H9 (cell line): ENCODE measurements around the gene MAPK14. TPM values are rescaled to one million over a fixed set of nuclear protein-coding genes. Genes with fewer than 3 reads are reported as not detected.

ENCODE experiments used
- DNase-seq: peaks from one replicate; pipeline ENCODE4 v3.0.0-alpha.2; 2017
- H2AFZ ChIP-seq: one replicate; pipeline ENCODE4 v1.6.1; 2013; ENCODE audit warnings: mild to moderate bottlenecking, low read length, control low read depth, moderate library complexity
- H2AK5ac ChIP-seq: 2 replicates; pipeline ENCODE4 v1.6.1; 2013; ENCODE audit warnings: low read length, control low read depth, mixed read lengths; ENCODE audit not compliant: insufficient read length
- H2BK120ac ChIP-seq: one replicate; pipeline ENCODE4 v1.6.1; 2013; ENCODE audit warnings: low read depth, mild to moderate bottlenecking, low read length, control low read depth, inconsistent platforms; ENCODE audit not compliant: poor library complexity, severe bottlenecking
- H2BK12ac ChIP-seq: 2 replicates; pipeline ENCODE4 v1.6.1; 2013; ENCODE audit warnings: low read length, control low read depth, mixed read lengths, low read depth; ENCODE audit not compliant: insufficient read length
- H2BK15ac ChIP-seq: 2 replicates; pipeline ENCODE4 v1.6.1; 2013; ENCODE audit warnings: low read depth, low read length, control low read depth
- H2BK20ac ChIP-seq: one replicate; pipeline ENCODE4 v1.6.1; 2013; ENCODE audit warnings: low read depth, mild to moderate bottlenecking, low read length, control low read depth, inconsistent platforms; ENCODE audit not compliant: poor library complexity, severe bottlenecking
- H2BK5ac ChIP-seq: 2 replicates; pipeline ENCODE4 v1.6.1; 2013; ENCODE audit warnings: low read length, control low read depth, mixed read lengths; ENCODE audit not compliant: insufficient read length
- H3K14ac ChIP-seq: 2 replicates; pipeline ENCODE4 v1.6.1; 2013; ENCODE audit warnings: low read length, control low read depth; ENCODE audit not compliant: insufficient read depth
- H3K18ac ChIP-seq: 2 replicates; pipeline ENCODE4 v1.6.1; 2013; ENCODE audit warnings: low read depth, mild to moderate bottlenecking, mixed read lengths, low read length, control low read depth; ENCODE audit not compliant: insufficient read length
- H3K23ac ChIP-seq: 2 replicates; pipeline ENCODE4 v1.6.1; 2013; ENCODE audit warnings: low read length, control low read depth, mixed read lengths, low read depth; ENCODE audit not compliant: insufficient read length
- H3K23me2 ChIP-seq: 2 replicates; pipeline ENCODE4 v1.6.1; 2013; ENCODE audit warnings: low read depth, mild to moderate bottlenecking, mixed read lengths, low read length, control low read depth; ENCODE audit not compliant: insufficient read length, poor library complexity, severe bottlenecking
- H3K27ac ChIP-seq: 2 replicates; pipeline ENCODE4 v1.5.1; 2013; ENCODE audit warnings: low read length, control low read depth, mixed read lengths, low read depth; ENCODE audit not compliant: insufficient read length
- H3K27me3 ChIP-seq: 2 replicates; pipeline ENCODE4 v1.6.1; 2013; ENCODE audit warnings: low read length, control low read depth, inconsistent platforms; ENCODE audit not compliant: insufficient read depth
- H3K4ac ChIP-seq: 2 replicates; pipeline ENCODE4 v1.6.1; 2013; ENCODE audit warnings: low read depth, mild to moderate bottlenecking, control low read depth, inconsistent platforms, low read length, moderate library complexity
- H3K4me1 ChIP-seq: 2 replicates; pipeline ENCODE4 v1.6.1; 2013; ENCODE audit warnings: low read length, control low read depth, inconsistent platforms; ENCODE audit not compliant: insufficient read depth
- H3K4me2 ChIP-seq: 2 replicates; pipeline ENCODE4 v1.6.1; 2013; ENCODE audit warnings: low read length, control low read depth, mixed read lengths; ENCODE audit not compliant: insufficient read length, insufficient read depth
- H3K56ac ChIP-seq: 2 replicates; pipeline ENCODE4 v1.6.1; 2013; ENCODE audit warnings: low read depth, mild to moderate bottlenecking, mixed read lengths, low read length, control low read depth; ENCODE audit not compliant: insufficient read length
- H3K79me1 ChIP-seq: 2 replicates; pipeline ENCODE4 v1.6.1; 2013; ENCODE audit warnings: low read depth, mild to moderate bottlenecking, moderate library complexity, low read length, control low read depth, inconsistent platforms; ENCODE audit not compliant: insufficient read depth, poor library complexity, severe bottlenecking
- H3K79me2 ChIP-seq: 2 replicates; pipeline ENCODE4 v1.6.1; 2013; ENCODE audit warnings: low read length, control low read depth, inconsistent platforms; ENCODE audit not compliant: insufficient read depth
- H3K9ac ChIP-seq: 2 replicates; pipeline ENCODE4 v1.6.1; 2013; ENCODE audit warnings: low read length, control low read depth, mixed read lengths; ENCODE audit not compliant: insufficient read length; ENCODE audit errors: extremely low read depth
- H3K9me3 ChIP-seq: one replicate; pipeline ENCODE4 v1.6.1; 2013; ENCODE audit warnings: low read depth, low read length, inconsistent platforms; ENCODE audit not compliant: control insufficient read depth
- H3T11ph ChIP-seq: one replicate; pipeline ENCODE4 v1.6.1; 2013; ENCODE audit warnings: mild to moderate bottlenecking, low read length, control low read depth, inconsistent platforms
- H4K20me1 ChIP-seq: one replicate; pipeline ENCODE4 v1.6.1; 2013; ENCODE audit not compliant: control insufficient read depth, insufficient read length, insufficient read depth
- H4K5ac ChIP-seq: 2 replicates; pipeline ENCODE4 v1.6.1; 2013; ENCODE audit warnings: low read depth, mild to moderate bottlenecking, mixed read lengths, low read length, control low read depth; ENCODE audit not compliant: insufficient read length
- H4K8ac ChIP-seq: replicated peaks from 2 replicates; pipeline ENCODE4 v1.6.1; 2013; ENCODE audit warnings: low read length, control low read depth, mixed read lengths, low read depth; ENCODE audit not compliant: insufficient read length
- H4K91ac ChIP-seq: 2 replicates; pipeline ENCODE4 v1.6.1; 2013; ENCODE audit warnings: low read depth, mild to moderate bottlenecking, moderate library complexity, mixed read lengths, low read length, control low read depth; ENCODE audit not compliant: insufficient read length
- H3K27ac Mint-ChIP-seq, 3 experiments: 2 replicates in 2 of 3; 3 replicates in 1 of 3; pipeline ENCODE4 v1.8.0; 2020 to 2021; ENCODE audit warnings: mixed read lengths in 3 of 3, mild to moderate bottlenecking in 1 of 3, moderate library complexity in 1 of 3
- H3K27me3 Mint-ChIP-seq: 2 replicates; pipeline ENCODE4 v1.8.0; 2021; ENCODE audit warnings: low read depth, mild to moderate bottlenecking, moderate library complexity, mixed read lengths
- H3K36me3 Mint-ChIP-seq, 3 experiments: 2 replicates in 2 of 3; 3 replicates in 1 of 3; pipeline ENCODE4 v1.8.0; 2020 to 2021; ENCODE audit warnings: low read depth in 3 of 3, mixed read lengths in 3 of 3; ENCODE audit not compliant: insufficient read depth in 1 of 3
- H3K4me1 Mint-ChIP-seq, 2 experiments: 2 replicates each; pipeline ENCODE4 v1.8.0; 2020; ENCODE audit warnings: mixed read lengths in 2 of 2
- H3K4me3 Mint-ChIP-seq, 2 experiments: 2 replicates in 1 of 2; 3 replicates in 1 of 2; pipeline ENCODE4 v1.8.0; 2020 to 2021; ENCODE audit warnings: mild to moderate bottlenecking in 2 of 2, mixed read lengths in 2 of 2, moderate library complexity in 1 of 2
- H3K9me3 Mint-ChIP-seq, 2 experiments: 2 replicates in 1 of 2; 3 replicates in 1 of 2; pipeline ENCODE4 v1.8.0; 2020; ENCODE audit warnings: mild to moderate bottlenecking in 2 of 2, mixed read lengths in 2 of 2, moderate library complexity in 1 of 2
- WGBS: extraction: QIAGEN DNeasy Blood & Tissue Kit; methylation state at CpG from one replicate; pipeline ENCODE4 v1.1.7; 2013; ENCODE audit warnings: missing lambda C conversion rate, low lambda C conversion rate, mixed read lengths; ENCODE audit not compliant: insufficient read length; ENCODE audit errors: extremely low coverage; 5-methylcytosine and 5-hydroxymethylcytosine counted together
- total RNA-seq: library from RNA; stranded (reverse); gene quantifications from 2 replicates; pipeline ENCODE4 v1.2.1, GENCODE V29; 2021
- TF ChIP-seq, protein P1 (sequence below): fragments of 200-600 bp; sonication (generic); conservative IDR thresholded peaks from 3 replicates; pipeline ENCODE4 v1.8.0; 2021; ENCODE audit warnings: antibody characterized with exemption, mild to moderate bottlenecking

Gene MAPK14
- total RNA-seq, 1 experiment from 2014 or later, result 40.5 TPM

DNA sequence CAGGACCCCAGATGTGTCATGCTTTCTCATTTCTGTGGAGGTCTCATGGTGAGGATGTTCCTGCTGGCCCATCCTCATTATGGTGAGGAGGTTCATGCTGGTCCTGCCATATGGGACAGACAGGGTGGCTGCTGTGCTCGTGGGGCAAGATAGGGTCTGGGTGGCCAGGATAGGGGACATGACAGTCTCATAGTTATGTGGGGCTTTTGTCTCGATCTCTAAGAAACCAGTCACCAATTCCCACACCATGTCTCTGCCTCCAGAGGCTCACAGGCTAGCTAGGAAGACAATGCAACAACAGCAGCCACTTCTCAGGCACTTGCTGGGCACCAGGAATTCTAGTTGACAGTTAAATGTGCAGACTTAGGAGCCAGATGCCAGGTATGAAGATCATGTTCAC lies 98.5 kb downstream of the MAPK14 start:
- TF ChIP-seq, protein P1, sequence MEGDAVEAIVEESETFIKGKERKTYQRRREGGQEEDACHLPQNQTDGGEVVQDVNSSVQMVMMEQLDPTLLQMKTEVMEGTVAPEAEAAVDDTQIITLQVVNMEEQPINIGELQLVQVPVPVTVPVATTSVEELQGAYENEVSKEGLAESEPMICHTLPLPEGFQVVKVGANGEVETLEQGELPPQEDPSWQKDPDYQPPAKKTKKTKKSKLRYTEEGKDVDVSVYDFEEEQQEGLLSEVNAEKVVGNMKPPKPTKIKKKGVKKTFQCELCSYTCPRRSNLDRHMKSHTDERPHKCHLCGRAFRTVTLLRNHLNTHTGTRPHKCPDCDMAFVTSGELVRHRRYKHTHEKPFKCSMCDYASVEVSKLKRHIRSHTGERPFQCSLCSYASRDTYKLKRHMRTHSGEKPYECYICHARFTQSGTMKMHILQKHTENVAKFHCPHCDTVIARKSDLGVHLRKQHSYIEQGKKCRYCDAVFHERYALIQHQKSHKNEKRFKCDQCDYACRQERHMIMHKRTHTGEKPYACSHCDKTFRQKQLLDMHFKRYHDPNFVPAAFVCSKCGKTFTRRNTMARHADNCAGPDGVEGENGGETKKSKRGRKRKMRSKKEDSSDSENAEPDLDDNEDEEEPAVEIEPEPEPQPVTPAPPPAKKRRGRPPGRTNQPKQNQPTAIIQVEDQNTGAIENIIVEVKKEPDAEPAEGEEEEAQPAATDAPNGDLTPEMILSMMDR, result no peak

More for the DNA sequence above, 98.5 kb downstream of the MAPK14 start:
- Mint-ChIP-seq H3K4me1 (peaks cover 15 to 16% of the 10 kb centered on the region in 2 experiments), H3K36me3 (no peaks in the 10 kb centered on the region; a peak in 1 of 7 replicates), H3K27ac (no peak overlapping the region), H3K4me3 (no peak overlapping the region), H3K27me3 (peaks cover 14% of the 10 kb centered on the region), H3K9me3 (peaks cover 0 to 2% of the 10 kb centered on the region in 2 experiments; a peak in 1 of 5 replicates)
- Histone ChIP-seq H3K27me3 (no peaks in the 10 kb centered on the region), H4K8ac (no peak overlapping the region), H3K14ac (no peak overlapping the region), H3K79me1 (no peaks in the 10 kb centered on the region), H3T11ph (no peak overlapping the region), H2BK15ac (no peak overlapping the region), H4K20me1 (no peaks in the 10 kb centered on the region), H3K9ac (no peak overlapping the region), H4K5ac (no peak overlapping the region), H3K4me2 (no peak overlapping the region), H4K91ac (no peak overlapping the region), H3K18ac (no peak overlapping the region), H2AK5ac (no peak overlapping the region), H3K23ac (no peak overlapping the region), H3K79me2 (no peaks in the 10 kb centered on the region), H3K4ac (no peak overlapping the region), H2BK5ac (no peak overlapping the region), H2BK20ac (no peak overlapping the region), H2BK120ac (no peak overlapping the region), H3K4me1 (no peaks in the 10 kb centered on the region), H3K56ac (no peak overlapping the region), H2AFZ (no peak overlapping the region), H2BK12ac (no peak overlapping the region), H3K9me3 (no peaks in the 10 kb centered on the region), H3K23me2 (peaks cover 5% of the 10 kb centered on the region), H3K27ac (no peak overlapping the region)
- DNase-seq, result no peak
- no CpG with 5 or more reads among the region's 2 CpGs for WGBS
